Measurements from ENCODE around the gene TMBIM6.
"Not testable (repeated sequence)": the region's sequence is repeated elsewhere in the genome, so short reads cannot be mapped to it uniquely, and the experiment has no call there.

The TMBIM6 gene

DNA sequence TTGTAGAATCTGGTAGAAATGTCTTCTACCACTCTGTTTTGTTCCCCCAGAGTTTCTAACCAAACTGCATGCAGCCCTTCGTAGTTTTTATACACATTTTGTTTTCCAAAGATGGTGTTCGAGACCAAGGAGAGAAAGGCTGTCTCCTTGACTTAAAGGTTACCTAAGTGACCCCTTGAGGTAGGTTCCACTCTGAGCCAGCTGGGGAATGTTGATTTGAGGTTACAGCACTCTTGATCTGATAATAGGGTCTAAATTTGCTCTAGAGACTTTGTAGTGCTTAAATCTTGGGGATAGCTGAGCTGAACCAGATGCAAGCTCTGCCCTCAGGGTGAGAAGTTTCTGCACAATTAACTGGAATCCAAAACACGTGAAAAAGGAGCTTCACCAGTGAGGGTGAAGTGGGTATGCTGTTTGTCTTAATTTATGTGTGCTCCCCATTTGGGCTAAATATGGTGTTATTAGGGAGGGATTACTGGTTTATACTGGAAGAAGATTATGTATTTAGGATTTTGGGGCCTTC lies 3.1 kb downstream of the TMBIM6 start:
- no peak overlapping the region; the same call in 1 of the 2 replicates for H3K4me3 ChIP-seq (ENCODE audit: low read length)

GRCh38 chr12:49748306-49748705 lies 6.9 kb downstream of the TMBIM6 start:
- no peak overlapping the region for H3K4me3 ChIP-seq (ENCODE audit: low read length)
- TF ChIP-seq ZNF274 (IDR thresholded peaks at IDR 0.05; ENCODE audit: low read depth, low read length), result no peak

More for the DNA sequence above, 3.1 kb downstream of the TMBIM6 start:
- no peak for TF ChIP-seq ZNF274 (IDR thresholded peaks at IDR 0.05; ENCODE audit: low read depth, low read length)

GRCh38 chr12:49748800-49749199 lies 7.4 kb downstream of the TMBIM6 start:
- no peak overlapping the region for H3K4me3 ChIP-seq (ENCODE audit: low read length)
- no peak for TF ChIP-seq ZNF274 (IDR thresholded peaks at IDR 0.05; ENCODE audit: low read depth, low read length)

GRCh38 chr12:49750027-49750995 lies 9.0 kb downstream of the TMBIM6 start:
- no peak overlapping the region; the same call in 1 of the 2 replicates for H3K4me3 ChIP-seq (ENCODE audit: low read length)
- TF ChIP-seq ZNF274 (IDR thresholded peaks at IDR 0.05; ENCODE audit: low read depth, low read length), result no peak

- TF ChIP-seq ZNF274 (IDR thresholded peaks at IDR 0.05; ENCODE audit: low read depth, low read length), result no peak
- no peak overlapping the region; the same call in 1 of the 2 replicates for H3K4me3 ChIP-seq (ENCODE audit: low read length)
These were observed 9.6 kb downstream of the TMBIM6 start for GRCh38 chr12:49750996-49751393.

DNA sequence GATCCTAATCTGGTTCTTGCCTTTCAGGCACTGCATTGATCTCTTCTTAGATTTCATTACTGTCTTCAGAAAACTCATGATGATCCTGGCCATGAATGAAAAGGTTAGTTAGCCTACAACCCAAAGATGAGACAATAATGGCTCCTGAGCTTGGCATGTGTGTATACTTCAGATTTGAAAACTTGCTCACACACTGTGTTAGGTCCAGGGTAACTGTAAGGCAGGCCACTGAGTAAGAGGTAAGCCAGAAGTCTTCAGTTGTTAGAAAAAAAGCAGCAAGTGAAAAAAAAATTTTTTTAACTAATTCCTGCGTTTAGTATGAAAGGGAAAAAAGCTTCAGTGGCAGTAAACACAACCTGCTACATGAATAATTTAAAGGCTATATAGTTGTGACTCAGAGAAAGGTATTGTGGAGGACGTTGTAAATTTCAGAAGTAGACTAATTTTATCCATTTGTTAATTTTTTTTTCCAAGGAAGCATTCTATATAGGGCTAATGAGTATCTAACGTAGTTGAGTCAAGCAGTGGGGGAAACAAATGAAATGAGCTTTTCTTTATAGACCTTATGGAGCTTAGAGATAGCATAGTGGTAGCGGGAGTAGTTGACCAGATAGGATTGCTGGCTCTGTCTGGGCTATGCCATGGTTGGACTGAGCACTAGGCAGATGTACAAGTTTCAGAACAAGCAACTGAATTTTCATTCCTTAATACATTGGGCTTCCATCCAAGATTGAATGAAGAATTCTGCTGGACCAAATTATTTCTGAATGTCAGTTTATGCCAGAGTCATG lies 20.5 kb downstream of the TMBIM6 start:
- H3K4me3 ChIP-seq (ENCODE audit: low read length), result no peak overlapping the region
- TF ChIP-seq ZNF274 (IDR thresholded peaks at IDR 0.05; ENCODE audit: low read depth, low read length), result no peak

GRCh38 chr12:49762468-49762847 lies 21.1 kb downstream of the TMBIM6 start:
- no peak overlapping the region for H3K4me3 ChIP-seq (ENCODE audit: low read length)
- TF ChIP-seq ZNF274 (IDR thresholded peaks at IDR 0.05; ENCODE audit: low read depth, low read length), result no peak

DNA sequence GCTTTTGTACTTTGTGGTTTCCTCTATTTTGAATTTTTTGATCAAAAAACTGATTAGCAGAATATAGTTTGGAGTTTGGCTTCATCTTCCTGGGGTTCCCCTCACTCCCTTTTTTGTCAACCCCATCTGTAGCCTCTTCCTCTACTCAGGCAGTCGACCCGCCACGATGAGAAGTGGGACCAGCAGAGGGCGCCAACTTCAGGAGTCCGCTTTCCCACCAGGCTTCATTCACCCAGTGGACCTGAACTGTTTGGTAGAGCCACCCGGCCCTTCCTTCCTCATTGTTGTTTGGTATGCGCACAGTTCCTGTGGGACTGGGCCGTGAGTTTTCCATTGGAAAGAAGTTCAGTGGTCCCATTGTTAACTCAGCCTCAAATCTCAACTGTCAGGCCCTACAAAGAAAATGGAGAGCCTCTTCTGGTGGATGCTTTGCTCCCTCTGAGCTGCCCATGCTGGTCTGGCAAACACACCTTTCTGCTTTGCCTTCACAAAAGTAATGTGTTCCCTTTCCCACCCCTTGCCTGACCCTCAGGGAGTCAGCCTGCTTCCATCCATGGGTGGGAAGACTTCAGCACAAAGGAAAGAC lies 21.7 kb downstream of the TMBIM6 start:
- TF ChIP-seq ZNF274 (IDR thresholded peaks at IDR 0.05; ENCODE audit: low read depth, low read length), result no peak
- no peak overlapping the region for H3K4me3 ChIP-seq (ENCODE audit: low read length)

- no peak overlapping the region for H3K4me3 ChIP-seq (ENCODE audit: low read length)
- TF ChIP-seq ZNF274 (IDR thresholded peaks at IDR 0.05; ENCODE audit: low read depth, low read length), result no peak
These were observed 22.8 kb downstream of the TMBIM6 start for GRCh38 chr12:49764126-49764525.

- H3K4me3 ChIP-seq (ENCODE audit: low read length), result no peak overlapping the region
- no peak for TF ChIP-seq ZNF274 (IDR thresholded peaks at IDR 0.05; ENCODE audit: low read depth, low read length)
These were observed 24.7 kb downstream of the TMBIM6 start for GRCh38 chr12:49766115-49766455.

DNA sequence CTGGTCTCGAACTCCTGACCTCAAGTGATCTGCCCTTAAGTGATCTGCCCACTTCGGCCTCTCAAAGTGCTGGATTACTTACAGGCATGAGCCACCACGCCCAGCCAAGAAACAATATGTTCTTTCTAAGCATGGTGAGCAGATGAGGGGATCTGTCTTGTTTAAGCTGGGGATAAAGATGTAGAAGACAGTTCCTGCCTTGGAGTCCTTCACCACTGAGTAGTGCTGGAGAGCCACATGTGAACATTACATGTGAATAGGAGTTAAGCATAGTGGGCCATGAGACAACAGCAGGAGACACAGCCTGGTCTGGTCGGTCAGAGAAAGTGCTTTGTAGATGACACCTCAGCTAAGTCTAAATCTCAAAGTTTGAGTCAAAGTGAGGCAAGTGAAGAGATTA lies 26.0 kb downstream of the TMBIM6 start:
- no peak overlapping the region for H3K4me3 ChIP-seq (ENCODE audit: low read length)
- TF ChIP-seq ZNF274 (IDR thresholded peaks at IDR 0.05; ENCODE audit: low read depth, low read length), result no peak

DNA sequence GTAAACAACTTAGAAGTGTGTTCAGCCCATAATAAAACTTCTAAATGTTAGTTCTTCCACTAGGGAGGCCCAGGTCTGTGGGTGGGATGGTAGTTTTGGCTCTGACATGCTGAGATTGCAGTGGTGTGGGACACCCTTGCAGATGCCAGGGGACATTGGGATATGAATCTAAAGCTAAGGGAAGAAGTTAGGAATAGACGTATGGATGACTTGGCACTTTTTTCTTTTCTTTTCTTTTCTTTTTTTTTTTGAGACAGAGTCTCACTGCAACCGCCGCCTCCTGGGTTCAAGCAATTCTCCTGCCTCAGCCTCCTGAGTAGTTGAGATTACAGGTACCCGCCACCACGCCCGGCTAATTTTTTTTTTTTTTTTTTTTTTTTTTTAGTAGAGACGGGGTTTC lies 31.7 kb downstream of the TMBIM6 start:
- not testable (repeated sequence) for H3K4me3 ChIP-seq (ENCODE audit: low read length)

DNA sequence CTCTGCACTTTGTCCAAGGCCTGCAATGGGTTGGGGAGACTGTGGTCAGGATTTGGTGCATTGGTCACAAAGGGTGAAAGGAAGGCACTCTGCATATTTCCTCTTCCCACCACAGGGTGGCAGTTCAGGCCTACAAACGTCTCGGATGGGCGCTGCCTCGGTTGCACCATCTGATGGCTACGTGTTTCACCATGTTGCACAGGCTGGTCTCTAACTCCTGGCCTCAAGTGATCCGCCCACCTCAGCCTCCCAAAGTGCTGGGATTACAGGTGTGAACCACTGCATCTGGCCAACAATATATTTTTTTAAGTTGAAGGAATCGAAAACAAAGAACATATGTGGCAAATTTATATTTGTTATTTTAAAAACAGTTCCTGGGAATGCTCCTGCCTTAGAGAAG lies 35.1 kb downstream of the TMBIM6 start:
- TF ChIP-seq ZNF274 (IDR thresholded peaks at IDR 0.05; ENCODE audit: low read depth, low read length), result no peak

GRCh38 chr12:49776858-49777257 lies 35.5 kb downstream of the TMBIM6 start:
- H3K4me3 ChIP-seq (ENCODE audit: low read length), result no peak overlapping the region
- TF ChIP-seq ZNF274 (IDR thresholded peaks at IDR 0.05; ENCODE audit: low read depth, low read length), result no peak

More for the DNA sequence above, 35.1 kb downstream of the TMBIM6 start:
- no peak overlapping the region for H3K4me3 ChIP-seq (ENCODE audit: low read length)

Data from GM08714 (cell line).